HG03039 (cell line): ENCODE data around the gene TCF7L2.

Source experiments
- ATAC-seq: cut with Tn5 transposase; IDR thresholded peaks from one replicate; pipeline ENCODE4 v1.9.1; 2021; ENCODE audit warnings: mild to moderate bottlenecking, moderate library complexity; ENCODE audit not compliant: unreplicated experiment

Gene TCF7L2

DNA sequence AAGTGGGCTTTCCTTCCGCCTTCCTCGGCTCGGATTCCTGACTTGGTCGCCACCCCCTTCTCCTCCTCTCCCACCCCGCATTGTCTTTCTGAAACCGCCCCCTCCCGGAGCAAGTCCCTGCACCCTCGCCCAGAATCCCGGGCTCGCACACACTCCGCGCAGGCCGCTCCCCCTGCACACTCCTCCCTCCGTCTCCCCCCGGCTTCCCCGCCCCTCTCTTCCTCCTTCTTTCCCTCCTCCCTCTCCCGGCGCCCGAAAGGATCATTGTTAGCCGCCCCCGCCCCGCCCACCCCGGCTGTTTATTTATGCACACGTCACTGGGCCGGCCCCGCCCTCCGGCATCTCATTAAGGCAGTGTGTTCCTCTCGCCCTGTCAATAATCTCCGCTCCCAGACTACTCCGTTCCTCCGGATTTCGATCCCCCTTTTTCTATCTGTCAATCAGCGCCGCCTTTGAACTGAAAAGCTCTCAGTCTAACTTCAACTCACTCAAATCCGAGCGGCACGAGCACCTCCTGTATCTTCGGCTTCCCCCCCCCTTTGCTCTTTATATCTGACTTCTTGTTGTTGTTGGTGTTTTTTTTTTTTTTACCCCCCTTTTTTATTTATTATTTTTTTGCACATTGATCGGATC, at the start of gene TCF7L2:
Gene TCF7L2 (plus strand): TSS at position 373 of the 633 bp plus-strand sequence. CDS start 510 bp downstream, outside the sequence.
- peak; percentile 55 for ATAC-seq

DNA sequence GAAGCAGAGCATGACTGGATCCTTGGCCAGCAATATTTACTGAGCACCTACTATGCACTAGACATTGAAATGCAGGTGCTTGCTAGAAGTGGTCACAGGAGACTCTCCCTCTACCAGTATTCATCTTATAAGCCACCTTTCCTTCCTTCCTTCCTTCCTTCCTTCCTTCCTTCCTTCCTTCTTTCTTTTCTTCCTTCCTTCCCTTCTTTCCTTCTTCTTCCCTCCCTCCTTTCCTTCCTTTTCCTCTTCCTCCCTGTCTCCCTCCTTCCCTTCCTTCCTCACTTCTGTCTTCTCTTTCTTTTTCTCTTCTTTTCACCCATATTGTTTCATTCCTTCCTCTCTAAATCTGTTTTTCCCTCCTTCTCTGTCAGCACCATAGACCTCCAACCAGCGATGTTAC, 47.3 kb upstream of the TCF7L2 start:
- ATAC-seq = no peak

DNA sequence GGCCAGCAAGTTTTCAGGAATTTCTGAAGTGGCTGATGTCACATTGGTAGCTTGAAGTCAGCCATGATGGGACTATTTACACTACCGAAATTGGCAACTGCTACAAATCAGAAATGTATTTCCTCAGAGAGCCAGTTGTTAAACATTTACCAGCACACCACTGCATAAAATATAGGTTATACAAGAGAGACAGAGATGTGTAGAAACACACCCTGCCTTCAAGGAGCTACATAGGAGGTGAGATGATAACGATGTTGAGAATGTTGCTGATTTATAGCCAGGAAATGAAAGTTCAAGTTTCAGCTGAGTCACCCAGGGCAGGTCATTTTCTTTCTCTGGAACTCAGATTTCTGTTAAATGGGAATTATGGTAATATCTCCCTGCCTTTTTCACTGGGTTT, 46.0 kb upstream of the TCF7L2 start:
- no peak for ATAC-seq

DNA sequence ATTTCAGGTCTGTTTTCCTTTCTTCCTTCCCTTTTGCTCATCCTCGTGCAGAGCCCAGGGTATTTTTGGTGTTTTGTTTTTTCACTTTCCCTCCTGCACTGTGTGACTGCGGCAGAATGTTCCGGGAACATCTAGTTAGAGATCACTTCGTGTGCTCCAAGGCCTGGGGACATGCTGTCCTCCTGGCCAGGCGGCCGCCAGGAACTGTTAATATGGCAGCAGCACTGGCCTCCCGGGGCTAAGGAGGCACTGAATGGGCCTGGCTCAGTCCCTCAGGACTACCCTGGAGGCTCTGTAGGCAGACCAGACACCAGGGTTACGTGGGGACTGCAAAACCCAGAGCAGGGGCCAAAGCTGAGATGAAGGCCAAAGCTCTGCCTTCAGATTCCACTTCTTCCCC, 43.1 kb upstream of the TCF7L2 start:
- no peak for ATAC-seq

DNA sequence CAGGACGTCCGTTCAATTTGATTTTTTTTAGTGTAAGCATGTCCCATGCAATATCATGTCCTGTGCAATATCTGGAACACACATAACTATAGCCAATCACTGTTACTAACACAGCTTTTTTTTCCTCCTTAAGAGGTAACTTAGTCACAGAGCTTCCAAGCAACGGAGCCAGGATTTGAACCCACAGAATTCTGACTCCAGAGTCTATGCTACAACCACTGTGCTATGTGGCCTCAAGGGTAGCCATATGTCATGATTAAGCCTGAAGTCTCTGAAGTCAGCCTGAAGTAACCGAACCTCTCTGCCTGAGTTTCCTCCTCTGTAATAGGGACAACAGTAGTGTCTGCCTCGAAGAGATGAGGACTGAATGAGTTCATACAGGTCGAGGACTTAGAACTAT, 42.2 kb upstream of the TCF7L2 start:
- ATAC-seq = no peak

DNA sequence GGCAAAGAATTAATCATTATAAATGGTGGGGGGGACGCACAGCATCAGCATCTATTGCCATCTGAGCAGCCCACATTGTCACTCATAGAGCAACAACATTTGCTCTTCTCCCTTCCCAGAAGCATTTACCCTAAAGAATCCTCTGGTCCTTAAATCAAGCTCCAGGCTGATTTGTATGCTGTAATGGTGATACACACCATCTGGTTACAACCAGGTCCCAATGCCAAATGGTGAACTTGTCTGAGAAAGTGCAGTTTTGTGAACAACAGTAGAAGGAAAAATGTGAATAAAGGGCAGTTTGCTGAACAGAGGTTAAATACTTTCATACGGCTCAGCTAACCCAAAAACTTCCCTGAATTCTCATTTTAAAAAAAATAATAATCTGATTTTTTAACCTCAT, 38.8 kb upstream of the TCF7L2 start:
- no peak for ATAC-seq

DNA sequence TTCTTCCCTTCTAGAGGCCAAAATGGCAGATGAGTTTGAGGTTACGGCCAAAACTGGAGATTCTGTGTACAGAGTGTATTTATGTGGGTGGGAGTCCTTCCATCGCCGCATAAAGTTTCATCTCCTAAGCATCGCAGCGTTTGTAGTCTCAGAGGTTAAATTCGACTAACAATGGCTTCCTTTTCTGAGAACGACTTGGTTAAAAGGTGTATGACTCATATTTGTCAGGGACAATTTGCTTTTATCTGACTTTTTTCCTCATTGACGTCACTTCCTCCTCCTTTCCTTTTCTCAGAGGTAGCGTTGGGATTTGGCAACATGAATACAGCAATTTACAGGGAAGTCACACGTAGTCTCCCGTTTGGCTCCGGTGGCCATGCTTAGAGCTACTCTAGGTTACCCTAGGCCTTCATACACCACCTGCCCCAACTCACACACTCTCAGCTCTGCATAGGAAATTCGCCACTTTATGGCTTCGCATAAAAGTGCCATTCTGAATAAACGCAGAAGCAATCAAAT, 37.6 kb upstream of the TCF7L2 start:
- no peak for ATAC-seq

DNA sequence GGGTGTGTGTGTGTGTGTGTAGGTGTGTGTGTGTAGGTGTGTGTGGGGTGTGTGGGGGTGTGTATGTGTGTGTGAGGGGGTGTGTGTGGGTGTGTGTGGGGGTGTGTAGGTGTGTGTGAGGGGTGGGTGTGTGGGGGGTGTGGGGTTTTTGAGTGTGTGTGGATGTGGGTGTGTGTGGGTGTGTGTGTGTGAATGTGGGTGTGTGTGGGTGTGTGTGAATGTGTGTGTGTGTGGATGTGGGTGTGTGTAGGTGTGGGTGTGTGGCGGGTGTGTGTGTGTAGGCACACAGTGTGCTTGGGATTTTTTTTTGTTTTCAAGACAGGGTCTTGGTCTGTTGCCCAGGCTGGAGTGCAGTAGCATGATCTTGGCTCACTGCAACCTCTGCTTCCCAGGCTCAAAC, 36.8 kb upstream of the TCF7L2 start:
- ATAC-seq = no peak

DNA sequence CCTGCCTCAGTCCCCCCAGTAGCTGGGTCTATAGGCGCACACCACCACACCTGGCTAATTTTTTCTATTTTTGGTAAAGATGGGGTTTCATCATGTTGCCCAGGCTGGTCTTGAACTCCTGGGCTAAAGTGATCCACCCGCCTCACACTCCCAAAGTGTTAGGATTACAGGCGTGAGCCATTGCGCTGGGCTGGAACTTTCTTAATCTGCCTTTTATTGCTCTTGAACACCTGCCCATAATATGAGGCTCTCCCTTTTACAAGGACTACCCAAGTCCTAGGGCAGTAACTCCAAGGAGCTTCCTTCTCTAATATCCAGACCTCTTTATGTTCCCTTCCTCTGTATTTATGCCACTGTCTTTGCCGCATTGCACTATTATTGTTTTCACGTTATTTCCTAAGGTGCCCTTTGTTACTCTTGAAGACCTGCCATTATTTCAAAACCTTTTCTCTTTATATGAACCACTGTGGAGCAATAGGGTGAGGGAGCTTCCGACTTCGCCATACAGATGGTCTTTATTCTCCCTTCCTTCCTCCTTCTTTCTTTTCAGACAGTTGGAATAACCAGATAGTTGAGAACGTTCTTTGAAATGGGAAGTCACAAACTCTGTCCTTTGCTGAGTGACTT, 36.3 kb upstream of the TCF7L2 start:
- no peak for ATAC-seq

DNA sequence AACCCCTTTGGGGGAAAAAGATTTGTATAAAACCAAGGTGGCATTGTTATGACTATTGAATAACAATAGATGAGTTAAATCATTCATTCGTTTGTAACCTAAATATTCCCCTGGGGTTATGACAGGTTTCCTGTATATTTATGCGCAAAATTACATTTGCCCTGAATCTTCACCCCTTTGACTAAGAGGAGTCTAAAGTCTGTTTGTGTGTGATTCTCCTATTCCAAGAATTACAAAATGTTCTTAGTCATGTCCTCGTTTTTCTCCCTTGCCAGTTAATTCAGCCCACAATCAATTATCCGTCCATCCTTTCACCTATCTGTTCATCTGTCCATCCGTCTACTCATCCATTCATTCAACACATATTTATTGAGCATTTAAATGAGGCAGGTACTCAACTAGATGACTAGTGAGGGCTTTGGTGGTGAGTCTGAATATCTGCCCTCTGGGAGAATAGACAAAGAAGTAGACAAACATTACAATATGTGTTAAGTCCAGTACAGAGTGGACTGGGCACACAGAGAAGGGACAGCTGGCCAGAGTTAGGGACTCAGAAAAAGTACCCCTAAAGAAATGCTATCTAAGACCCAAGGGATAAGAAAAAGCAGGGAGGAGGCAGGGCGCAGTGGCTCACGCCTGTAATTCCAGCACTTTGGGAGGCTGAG, 35.6 kb upstream of the TCF7L2 start:
- no peak for ATAC-seq

DNA sequence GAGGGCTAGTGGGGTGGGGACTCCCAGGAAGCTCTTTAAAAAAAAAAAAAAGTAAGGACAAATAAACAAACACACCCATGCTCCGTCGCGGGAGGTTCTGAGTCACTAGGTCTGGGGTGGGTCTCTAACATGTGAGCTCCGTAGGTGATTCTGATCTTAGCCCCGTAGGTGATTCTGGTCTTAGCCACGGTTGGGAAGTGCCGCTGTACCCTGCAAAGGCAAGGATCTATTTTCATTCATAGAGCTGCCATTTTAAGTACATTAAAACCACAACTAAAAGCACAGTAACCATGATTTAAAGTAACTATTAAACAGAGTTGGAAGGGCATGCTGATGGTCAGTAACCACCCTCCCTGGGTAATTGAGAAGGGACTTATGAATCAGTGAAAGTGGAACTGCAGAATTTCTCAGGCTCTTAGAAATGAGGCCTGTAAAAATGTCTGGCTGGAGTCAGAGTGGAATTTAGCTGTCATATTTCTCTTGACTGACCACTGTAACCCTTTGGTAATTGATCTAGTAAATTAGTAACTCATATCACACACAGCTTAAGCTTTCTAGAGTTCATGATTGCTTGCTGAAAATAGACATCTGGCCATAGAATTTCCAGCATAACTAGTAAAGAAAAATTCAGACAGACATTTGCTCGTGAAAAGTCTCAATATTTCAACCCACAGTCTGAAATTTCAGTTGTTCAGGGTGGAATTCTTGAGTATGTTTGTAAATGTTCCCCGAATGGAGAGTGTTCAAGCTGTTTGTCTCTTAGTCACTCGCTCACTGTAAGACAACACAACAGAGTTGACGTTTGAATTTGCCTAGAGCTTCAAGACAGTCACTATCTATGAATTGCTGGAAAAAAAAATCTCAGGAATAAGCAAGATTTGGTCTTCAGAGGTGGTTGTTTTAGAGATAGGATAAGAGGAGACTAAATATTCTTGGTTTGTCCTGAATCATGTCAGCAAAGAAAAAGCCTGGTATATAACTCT, 34.2 kb upstream of the TCF7L2 start:
- ATAC-seq = no peak

DNA sequence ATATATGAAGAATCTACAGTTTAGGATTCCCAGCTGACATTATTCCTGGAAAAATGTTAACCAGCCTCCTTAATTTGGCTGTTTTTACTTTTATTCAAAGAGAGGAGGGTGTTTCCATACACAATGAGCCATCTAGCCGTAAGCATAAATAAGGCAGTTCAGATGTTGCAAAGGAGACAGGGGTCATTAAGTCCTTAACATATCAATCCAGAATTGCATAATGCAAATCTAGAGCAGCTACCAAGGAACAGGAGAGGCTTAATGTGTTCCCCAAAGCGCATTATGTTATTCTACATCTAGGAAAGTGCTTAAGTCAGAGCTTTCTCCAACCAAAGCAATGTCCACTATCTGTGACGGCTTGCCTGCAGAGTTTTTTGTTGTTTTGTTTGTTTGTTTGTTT, 32.4 kb upstream of the TCF7L2 start:
- no peak for ATAC-seq

DNA sequence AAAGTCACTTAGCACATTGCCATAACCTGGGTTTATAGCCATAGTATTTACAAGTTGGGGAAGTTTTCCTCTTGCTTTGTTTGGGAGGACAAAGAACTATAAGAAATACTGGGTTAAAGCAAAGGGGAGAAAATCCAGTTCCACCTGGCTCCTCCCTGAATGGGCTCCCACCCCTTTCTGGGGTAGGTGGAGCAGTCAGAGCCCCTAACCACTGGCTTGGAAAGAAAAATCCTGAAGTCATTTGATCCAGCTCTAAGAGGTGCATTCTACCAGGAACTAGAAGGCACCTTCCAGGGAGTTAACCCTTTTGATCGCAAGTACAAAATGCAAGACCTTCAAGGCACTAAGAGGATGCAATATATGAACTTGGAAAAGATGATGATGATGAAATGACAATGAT, 31.3 kb upstream of the TCF7L2 start:
- ATAC-seq = no peak

DNA sequence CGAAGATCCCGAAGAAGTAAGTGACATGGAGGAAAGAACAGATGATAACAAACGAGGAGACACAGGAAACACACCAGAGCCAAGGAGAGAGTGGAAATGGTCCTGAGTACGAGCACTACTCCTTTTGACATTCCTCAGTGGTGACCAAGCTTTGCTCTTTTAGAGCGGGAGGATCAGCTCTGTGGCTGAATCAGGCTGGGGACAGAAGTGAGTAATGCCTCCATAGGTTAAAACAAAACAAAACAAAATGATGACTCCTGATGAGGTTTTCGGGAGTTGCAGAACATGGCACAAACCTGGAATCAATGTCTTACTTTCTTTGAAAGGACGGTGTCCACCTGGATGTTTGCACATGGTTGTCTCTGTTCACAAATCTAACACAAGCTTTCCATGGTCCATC, 30.3 kb upstream of the TCF7L2 start:
- no peak for ATAC-seq

DNA sequence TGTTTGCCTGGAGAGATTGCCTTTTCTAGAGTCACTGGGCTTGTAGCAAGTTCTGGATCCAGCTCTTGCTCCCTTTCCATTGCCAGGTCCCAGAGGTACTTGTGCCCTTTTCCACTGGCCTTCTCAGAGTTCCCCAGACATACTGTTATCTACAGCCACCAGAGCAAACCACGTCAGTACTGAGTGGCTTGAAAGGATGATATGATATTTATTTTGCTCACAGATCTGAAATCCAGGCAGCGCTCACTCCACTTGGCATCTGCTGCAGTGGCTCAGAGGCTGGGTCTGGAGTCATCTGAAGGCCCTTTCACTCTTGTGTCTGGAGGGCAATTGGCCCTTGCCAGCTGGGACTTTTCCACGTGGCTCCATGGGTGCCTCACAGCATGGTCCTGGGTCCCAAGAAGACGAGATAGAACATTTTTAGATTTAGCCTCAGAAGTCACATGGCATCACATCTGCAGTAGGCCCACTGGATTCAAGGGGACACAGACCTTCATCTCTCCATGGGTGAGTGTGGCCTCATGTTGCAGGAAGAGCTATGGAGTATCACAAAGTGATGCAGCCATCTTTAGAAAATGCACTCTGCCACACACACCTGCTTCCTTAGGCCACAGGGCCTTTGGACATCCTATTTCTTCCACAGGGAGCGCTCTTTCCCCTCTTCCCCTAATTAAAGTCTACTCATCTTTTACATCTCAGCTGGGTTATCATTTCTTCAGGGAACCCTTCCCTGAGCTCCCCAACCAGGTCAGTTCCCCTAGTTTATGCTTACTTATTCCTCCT, 22.9 kb upstream of the TCF7L2 start:
- ATAC-seq = no peak

DNA sequence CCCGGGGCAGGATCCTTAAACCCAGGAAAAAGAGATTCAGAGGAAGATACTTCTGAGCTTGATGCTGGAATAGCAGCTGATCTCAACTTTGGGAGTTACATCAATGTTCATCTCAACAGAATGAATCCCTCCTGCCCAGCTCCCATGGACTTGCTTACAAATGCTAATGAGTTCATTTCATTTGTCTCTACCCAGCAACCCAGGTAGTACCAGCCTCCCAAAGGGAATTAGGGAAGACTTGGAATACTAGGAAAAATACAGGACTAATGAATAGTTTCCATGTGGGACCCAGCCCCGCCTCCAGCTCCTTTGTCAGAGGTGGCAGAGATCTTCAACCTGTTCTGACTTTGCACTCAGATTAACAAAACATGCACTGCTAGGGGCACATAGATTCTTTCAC, 22.1 kb upstream of the TCF7L2 start:
- ATAC-seq = no peak

DNA sequence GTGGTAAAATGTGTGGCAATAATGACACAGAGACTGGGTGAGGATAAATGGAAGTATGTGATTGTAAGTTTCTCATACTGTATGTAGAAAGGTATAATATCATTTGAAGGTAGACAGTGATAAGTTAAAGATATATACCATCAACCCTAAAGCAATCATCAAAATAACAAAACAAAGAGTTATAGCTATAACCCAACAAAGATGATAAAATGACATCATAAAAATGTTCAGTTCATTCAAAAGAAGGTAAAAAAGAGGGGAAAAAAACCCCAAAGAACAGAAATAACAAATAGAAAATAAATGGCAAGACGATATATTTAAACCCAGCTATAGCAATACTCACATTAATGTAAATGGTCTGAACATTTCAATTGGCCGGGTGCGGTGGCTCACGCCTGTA, 17.4 kb upstream of the TCF7L2 start:
- no peak for ATAC-seq

DNA sequence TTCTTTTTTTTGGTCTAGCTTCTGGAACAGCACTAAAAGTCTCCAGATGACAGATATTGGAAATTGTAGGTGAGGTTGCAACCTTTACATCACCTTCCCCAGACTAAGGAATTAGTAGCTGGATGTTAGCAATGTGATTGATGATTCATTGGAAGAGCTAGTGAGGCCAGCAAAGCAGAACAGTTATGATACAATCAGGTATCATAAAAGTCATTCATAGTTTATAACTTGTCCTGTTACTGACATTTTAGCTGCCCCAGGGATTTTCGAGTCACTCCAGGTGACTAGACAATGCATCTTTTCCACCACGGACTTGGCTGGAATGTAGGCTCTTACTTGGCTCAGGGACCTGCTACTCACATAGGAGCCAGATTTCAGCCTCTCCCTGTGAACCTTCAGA, 15.9 kb upstream of the TCF7L2 start:
- no peak for ATAC-seq

DNA sequence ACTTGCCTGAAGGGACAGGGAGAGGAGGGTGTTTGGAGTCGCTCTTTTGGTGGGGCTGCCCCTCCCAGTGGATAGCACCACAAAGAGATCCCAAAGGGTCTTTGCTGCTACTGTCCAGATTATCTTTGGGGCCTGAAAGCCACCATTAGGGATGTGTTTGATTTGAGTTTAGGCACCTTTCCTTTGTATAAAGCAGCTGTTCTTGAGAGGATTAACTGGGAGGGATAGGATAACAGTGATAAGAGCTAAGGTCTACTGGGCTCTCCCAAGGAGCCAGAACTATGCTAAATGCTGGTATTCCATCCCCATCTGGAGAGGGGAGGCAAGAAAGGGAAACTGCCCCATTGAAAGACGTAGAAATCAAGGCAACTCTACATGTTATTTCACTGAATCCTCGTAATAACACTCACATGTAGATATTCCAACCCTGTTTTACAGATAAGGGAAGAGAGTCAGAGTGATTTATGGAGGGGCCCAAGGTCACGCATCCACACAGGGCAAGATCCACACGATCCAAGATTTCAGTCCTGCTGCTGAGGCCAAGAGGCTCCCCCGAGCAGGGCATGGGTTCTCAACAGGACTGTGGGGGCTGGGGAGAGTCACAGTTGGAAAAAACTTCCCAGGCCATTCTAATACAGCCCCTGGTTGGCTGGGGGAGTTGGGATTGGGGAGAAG, 11.1 kb upstream of the TCF7L2 start:
- ATAC-seq = no peak

DNA sequence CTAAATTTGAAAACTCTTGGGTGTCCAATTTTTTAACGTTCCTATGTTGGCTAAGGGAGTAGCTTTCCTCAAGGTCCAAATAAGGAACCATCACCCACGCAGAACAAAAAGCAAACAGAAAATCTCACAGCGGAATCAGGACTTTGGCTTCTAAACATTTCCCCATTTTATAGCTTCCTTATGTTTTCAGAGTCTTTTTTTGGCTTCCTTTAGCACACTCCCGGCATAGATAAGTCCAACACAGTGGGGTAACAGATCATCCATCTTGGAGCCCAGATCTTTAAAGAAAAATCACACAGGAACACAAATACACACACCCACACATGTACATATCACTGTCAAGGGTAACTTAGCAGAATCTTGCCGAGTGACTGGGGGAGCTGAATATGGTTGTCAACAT, 4.2 kb upstream of the TCF7L2 start:
- ATAC-seq = no peak
